Measurements from ENCODE around the gene NELL1. TPM values are rescaled to one million over a fixed set of nuclear protein-coding genes. Genes with fewer than 3 reads are reported as not detected.

The NELL1 gene
- total RNA-seq, 6 experiments from 2014 or later: not detected

GRCh38 chr11:21534288-21534687 is 864.9 kb downstream of the NELL1 start:
- no peaks in the 10 kb centered on the region for H3K4me1 ChIP-seq
- H3K36me3 ChIP-seq: no peaks in the 10 kb centered on the region
- ATAC-seq: no peak
- H3K27ac ChIP-seq: no peak overlapping the region
- H3K4me3 ChIP-seq: no peak overlapping the region
- DNase-seq: no peak
- 50% methylated on average over 1 of the region's 5 CpGs for WGBS (ENCODE audit: insufficient coverage, low coverage, low lambda C conversion rate, missing lambda C conversion rate)
- intact Hi-C loops (cut with DNase I): no loop called here
- H3K27me3 ChIP-seq: no peaks in the 10 kb centered on the region
- no peaks in the 10 kb centered on the region for H3K9me3 ChIP-seq
- TF ChIP-seq POLR2A (IDR thresholded peaks at IDR 0.05): no peak
- TF ChIP-seq, protein P1, sequence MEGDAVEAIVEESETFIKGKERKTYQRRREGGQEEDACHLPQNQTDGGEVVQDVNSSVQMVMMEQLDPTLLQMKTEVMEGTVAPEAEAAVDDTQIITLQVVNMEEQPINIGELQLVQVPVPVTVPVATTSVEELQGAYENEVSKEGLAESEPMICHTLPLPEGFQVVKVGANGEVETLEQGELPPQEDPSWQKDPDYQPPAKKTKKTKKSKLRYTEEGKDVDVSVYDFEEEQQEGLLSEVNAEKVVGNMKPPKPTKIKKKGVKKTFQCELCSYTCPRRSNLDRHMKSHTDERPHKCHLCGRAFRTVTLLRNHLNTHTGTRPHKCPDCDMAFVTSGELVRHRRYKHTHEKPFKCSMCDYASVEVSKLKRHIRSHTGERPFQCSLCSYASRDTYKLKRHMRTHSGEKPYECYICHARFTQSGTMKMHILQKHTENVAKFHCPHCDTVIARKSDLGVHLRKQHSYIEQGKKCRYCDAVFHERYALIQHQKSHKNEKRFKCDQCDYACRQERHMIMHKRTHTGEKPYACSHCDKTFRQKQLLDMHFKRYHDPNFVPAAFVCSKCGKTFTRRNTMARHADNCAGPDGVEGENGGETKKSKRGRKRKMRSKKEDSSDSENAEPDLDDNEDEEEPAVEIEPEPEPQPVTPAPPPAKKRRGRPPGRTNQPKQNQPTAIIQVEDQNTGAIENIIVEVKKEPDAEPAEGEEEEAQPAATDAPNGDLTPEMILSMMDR (IDR thresholded peaks at IDR 0.05): no peak

DNA sequence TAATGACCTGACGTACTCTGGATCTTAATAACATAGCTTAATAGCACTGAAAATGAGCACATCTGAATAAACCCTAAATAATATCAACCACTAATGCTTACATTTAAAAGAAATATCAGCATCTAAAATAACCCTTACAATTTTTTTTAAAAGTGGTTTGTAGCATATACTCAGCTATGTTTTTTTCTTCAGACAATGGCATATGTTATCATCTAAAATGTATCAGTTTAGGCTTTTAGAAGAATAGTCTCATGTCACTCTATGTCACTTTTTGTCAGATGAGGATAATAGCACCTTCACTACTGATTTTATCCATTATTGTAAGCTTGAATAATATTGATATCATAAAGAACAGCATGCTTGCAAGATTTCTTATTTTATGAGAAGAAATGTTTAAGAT is 868.6 kb downstream of the NELL1 start:
- ATAC-seq: no peak
- intact Hi-C loops (cut with DNase I): no loop called here
- WGBS (ENCODE audit: insufficient coverage, low coverage, low lambda C conversion rate, missing lambda C conversion rate): 13% methylated on average over 1 of the region's 1 CpG
- DNase-seq: no peak
- no peak overlapping the region for H3K4me3 ChIP-seq
- TF ChIP-seq, protein P1 (IDR thresholded peaks at IDR 0.05): no peak
- no peak for TF ChIP-seq POLR2A (IDR thresholded peaks at IDR 0.05)
- no peaks in the 10 kb centered on the region for H3K27me3 ChIP-seq
- H3K9me3 ChIP-seq: no peaks in the 10 kb centered on the region
- H3K4me1 ChIP-seq: no peaks in the 10 kb centered on the region
- no peaks in the 10 kb centered on the region for H3K36me3 ChIP-seq
- no peak overlapping the region for H3K27ac ChIP-seq

DNA sequence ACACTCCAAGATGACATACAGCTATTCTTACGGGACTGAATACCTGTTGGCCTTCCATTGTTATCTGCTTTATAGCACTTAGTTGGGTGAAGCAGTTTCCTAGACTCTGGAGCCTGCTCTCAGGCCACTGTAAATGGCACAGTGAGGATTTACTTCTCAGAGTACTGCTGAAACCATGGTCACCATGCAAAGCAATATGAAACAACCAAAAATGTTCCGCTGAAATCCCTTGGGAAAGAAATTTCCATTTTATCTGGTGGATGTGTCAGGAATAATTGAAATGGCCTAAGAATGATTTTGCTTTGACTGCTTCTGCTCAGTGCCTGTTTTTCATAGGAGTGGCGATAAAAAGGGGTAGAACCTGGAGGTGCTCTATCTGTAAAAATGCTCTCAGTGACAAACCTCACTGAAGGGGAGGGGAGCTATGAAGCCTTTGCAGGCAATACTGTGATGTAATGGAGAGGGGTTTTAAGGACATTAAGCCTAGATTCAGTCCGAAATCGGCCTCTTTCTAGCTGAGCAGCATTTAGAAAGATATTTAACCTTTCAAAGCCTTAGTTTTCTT is 871.9 kb downstream of the NELL1 start:
- Histone ChIP-seq H3K36me3 (no peaks in the 10 kb centered on the region), H3K27ac (no peak overlapping the region), H3K27me3 (no peaks in the 10 kb centered on the region), H3K4me3 (no peak overlapping the region), H3K9me3 (no peaks in the 10 kb centered on the region), H3K4me1 (no peaks in the 10 kb centered on the region)
- ATAC-seq: no peak
- TF ChIP-seq, protein P1 (IDR thresholded peaks at IDR 0.05): no peak
- no peak for TF ChIP-seq POLR2A (IDR thresholded peaks at IDR 0.05)
- 44% methylated on average over 5 of the region's 5 CpGs for WGBS (ENCODE audit: insufficient coverage, low coverage, low lambda C conversion rate, missing lambda C conversion rate)
- intact Hi-C loops (cut with DNase I): no loop called here
- no peak for DNase-seq

- intact Hi-C loops (cut with DNase I): no loop called here
- Histone ChIP-seq H3K27me3 (no peaks in the 10 kb centered on the region), H3K27ac (no peak overlapping the region), H3K4me3 (no peak overlapping the region), H3K9me3 (no peaks in the 10 kb centered on the region), H3K36me3 (no peaks in the 10 kb centered on the region), H3K4me1 (no peaks in the 10 kb centered on the region)
- DNase-seq (no peak), ATAC-seq (no peak)
- no peak for TF ChIP-seq POLR2A (IDR thresholded peaks at IDR 0.05)
- TF ChIP-seq, protein P1 (IDR thresholded peaks at IDR 0.05): no peak
Measured at GRCh38 chr11:21543901-21544300, 874.5 kb downstream of the NELL1 start.

DNA sequence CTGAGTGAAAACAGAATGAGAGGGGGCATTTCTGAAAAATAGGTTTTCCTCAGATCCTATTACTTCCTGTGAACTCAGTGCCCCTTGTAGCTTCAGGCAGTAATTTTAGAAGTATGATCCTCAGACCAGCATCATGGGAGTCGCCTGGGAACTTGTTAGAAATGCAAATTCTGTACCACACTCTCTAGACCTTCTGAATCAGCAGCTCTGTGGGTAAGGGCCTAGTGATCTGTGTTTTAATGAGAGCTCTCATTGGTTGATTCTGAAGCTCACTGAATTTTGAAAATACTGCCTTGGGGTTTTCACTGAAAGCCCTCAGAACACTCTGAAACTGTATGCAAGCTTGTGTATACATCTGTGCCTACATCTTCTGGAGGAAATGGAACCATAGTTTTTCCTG is 876.3 kb downstream of the NELL1 start:
- ATAC-seq (no peak), DNase-seq (no peak)
- TF ChIP-seq POLR2A (IDR thresholded peaks at IDR 0.05): no peak
- TF ChIP-seq, protein P1 (IDR thresholded peaks at IDR 0.05): no peak
- Histone ChIP-seq H3K4me1 (no peaks in the 10 kb centered on the region), H3K4me3 (no peak overlapping the region), H3K27ac (no peak overlapping the region), H3K9me3 (no peaks in the 10 kb centered on the region), H3K27me3 (no peaks in the 10 kb centered on the region), H3K36me3 (no peaks in the 10 kb centered on the region)
- WGBS (ENCODE audit: insufficient coverage, low coverage, low lambda C conversion rate, missing lambda C conversion rate): 6% methylated on average over 1 of the region's 1 CpG
- intact Hi-C loops (cut with DNase I): no loop called here
